Measurements from ENCODE around the gene RAB11FIP5.
A peak's percentile ranks its signal among the peaks of the same experiment; 100 is the strongest.

RAB11FIP5 gene

GRCh38 chr2:73043929-73044832 is 68.6 kb downstream of the RAB11FIP5 start:
- in situ Hi-C loops (cut with HindIII; ENCODE audit: low sequenced_read_pairs), result no loop called here
- TF ChIP-seq, protein P1, sequence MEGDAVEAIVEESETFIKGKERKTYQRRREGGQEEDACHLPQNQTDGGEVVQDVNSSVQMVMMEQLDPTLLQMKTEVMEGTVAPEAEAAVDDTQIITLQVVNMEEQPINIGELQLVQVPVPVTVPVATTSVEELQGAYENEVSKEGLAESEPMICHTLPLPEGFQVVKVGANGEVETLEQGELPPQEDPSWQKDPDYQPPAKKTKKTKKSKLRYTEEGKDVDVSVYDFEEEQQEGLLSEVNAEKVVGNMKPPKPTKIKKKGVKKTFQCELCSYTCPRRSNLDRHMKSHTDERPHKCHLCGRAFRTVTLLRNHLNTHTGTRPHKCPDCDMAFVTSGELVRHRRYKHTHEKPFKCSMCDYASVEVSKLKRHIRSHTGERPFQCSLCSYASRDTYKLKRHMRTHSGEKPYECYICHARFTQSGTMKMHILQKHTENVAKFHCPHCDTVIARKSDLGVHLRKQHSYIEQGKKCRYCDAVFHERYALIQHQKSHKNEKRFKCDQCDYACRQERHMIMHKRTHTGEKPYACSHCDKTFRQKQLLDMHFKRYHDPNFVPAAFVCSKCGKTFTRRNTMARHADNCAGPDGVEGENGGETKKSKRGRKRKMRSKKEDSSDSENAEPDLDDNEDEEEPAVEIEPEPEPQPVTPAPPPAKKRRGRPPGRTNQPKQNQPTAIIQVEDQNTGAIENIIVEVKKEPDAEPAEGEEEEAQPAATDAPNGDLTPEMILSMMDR (IDR thresholded peaks at IDR 0.05; ENCODE audit: low read depth, low read length), result no peak
- DNase-seq (ENCODE audit: low read depth, low spot score), result peak; percentile 39
- no peak overlapping the region for H3K4me3 ChIP-seq (ENCODE audit: low read depth, low read length)

GRCh38 chr2:73043276-73043675 is 69.5 kb downstream of the RAB11FIP5 start:
- in situ Hi-C loops (cut with HindIII; ENCODE audit: low sequenced_read_pairs), result no loop called here
- no peak for DNase-seq (ENCODE audit: low read depth, low spot score)
- TF ChIP-seq, protein P1 (IDR thresholded peaks at IDR 0.05; ENCODE audit: low read depth, low read length), result no peak
- no peak overlapping the region for H3K4me3 ChIP-seq (ENCODE audit: low read depth, low read length)

DNA sequence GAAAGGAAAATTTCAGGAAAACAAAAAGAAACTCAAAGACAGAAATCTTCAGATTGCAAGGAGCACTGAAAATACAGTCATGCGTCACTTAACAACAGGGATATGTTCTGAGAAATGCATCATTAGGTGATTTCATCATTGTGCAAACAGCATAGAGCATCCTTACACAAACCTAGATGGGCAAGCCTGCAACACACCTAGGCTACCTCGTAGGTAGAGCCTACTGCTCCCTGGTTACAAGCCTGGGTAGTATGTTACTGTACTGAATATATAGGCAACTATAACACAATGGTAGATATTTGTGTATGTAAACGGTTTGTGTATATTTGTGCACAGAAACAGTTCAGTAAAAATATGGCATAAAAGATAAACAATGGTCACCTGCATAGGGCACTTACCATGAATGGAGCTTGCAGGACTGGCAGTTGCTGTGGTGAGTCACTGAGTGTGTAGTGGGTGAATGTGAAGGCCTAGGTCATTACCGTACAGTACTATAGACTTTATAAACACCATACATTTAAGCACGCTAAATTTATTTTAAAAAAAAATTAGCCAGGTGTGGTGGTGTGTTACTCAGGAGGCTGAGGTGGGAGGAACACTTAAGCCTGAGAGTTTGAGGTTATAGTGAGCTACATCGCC is 74.7 kb downstream of the RAB11FIP5 start:
- H3K4me3 ChIP-seq (ENCODE audit: low read depth, low read length), result no peak overlapping the region
- TF ChIP-seq, protein P1 (IDR thresholded peaks at IDR 0.05; ENCODE audit: low read depth, low read length), result no peak
- in situ Hi-C loops (cut with HindIII; ENCODE audit: low sequenced_read_pairs), result no loop called here
- no peak for DNase-seq (ENCODE audit: low read depth, low spot score)

DNA sequence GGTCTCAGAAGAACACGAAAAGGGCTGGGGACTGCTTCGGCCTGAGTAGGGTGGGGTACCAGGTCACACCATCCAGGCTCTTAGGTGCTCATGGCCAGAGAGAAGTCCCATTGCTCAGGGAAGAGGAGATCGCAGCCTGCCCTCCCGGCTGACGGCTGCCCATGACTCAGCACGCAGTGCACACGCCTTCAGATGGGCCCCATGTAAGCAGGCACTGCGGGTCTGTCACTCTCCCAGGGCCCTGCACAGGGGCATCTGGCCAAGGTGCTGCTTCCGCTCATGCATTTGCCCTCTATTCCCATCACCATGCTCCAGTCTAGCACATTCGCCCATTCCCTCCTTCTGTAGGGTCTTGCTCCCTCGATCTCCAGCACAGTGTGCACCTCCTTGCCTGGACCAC is 76.0 kb downstream of the RAB11FIP5 start:
- TF ChIP-seq, protein P1 (IDR thresholded peaks at IDR 0.05; ENCODE audit: low read depth, low read length), result no peak
- no peak for DNase-seq (ENCODE audit: low read depth, low spot score)
- in situ Hi-C loops (cut with HindIII; ENCODE audit: low sequenced_read_pairs), result no loop called here
- no peak overlapping the region for H3K4me3 ChIP-seq (ENCODE audit: low read depth, low read length)

DNA sequence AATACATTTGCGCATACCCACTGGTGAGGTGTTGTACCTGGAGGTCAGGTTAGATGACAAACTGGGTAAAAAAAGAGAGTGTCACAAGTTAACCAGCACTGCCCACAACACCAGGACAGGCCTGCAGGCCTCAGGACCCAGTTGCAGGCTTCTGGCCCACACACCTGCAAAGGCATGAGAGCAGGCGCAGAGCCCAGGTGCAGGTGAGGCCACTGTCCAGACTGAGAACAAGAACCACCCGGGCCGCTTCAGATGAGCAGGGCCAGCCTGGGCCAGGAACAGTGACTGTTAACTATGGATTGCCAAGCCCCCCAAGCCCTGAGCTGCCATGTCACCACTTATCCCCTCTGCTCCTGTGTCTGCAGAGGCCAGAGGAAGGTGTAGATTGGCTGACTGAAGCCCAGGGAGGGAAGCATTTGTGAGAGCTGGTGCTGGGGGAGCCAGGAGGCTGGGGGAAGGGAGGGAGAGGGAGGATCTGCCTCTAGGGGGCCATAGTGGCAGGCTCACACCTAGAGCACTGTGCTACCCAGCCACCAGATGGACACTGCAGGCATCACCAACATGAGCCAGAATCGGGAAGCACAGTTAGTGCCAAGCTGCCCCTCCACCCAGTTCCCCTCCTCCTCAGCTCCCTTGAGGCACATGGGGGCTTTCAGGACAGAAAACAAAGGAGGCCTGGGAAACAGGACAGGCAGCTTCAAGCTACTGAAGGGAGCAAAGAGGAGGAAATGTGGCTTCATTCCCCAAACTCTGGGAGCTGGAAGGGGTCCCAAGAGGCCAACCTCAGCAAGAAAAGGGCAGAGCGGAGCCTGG is 76.6 kb downstream of the RAB11FIP5 start:
- DNase-seq (ENCODE audit: low read depth, low spot score), result no peak
- in situ Hi-C loops (cut with HindIII; ENCODE audit: low sequenced_read_pairs), result no loop called here
- no peak overlapping the region for H3K4me3 ChIP-seq (ENCODE audit: low read depth, low read length)
- TF ChIP-seq, protein P1 (IDR thresholded peaks at IDR 0.05; ENCODE audit: low read depth, low read length), result peak; percentile 7

GRCh38 chr2:73034661-73035375 is 77.9 kb downstream of the RAB11FIP5 start:
- no peak overlapping the region for H3K4me3 ChIP-seq (ENCODE audit: low read depth, low read length)
- DNase-seq (ENCODE audit: low read depth, low spot score), result no peak
- TF ChIP-seq, protein P1 (IDR thresholded peaks at IDR 0.05; ENCODE audit: low read depth, low read length), result no peak
- in situ Hi-C loops (cut with HindIII; ENCODE audit: low sequenced_read_pairs), result no loop called here
